Measurements from ENCODE around the gene CFAP70. TPM values are rescaled to one million over a fixed set of nuclear protein-coding genes. Genes with fewer than 3 reads are reported as not detected.
"Not testable (repeated sequence)": the region's sequence is repeated elsewhere in the genome, so short reads cannot be mapped to it uniquely, and the experiment has no call there.

CFAP70 gene
- total RNA-seq, 1 experiment from 2014 or later, result 2.9 TPM

DNA sequence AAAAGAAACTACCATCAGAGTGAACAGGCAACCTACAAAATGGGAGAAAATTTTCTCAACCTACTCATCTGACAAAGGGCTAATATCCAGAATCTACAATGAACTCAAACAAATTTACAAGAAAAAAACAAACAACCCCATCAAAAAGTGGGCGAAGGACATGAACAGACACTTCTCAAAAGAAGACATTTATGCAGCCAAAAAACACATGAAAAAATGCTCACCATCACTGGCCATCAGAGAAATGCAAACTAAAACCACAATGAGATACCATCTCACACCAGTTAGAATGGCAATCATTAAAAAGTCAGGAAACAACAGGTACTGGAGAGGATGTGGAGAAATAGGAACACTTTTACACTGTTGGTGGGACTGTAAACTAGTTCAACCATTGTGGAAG, 30.1 kb downstream of the CFAP70 start:
- H3K79me2 ChIP-seq (ENCODE audit: insufficient read depth, low read length); RAD21 ChIA-PET (ENCODE audit: low non-redundant PET in 1 of 2, low total read pairs in 2 of 2, uncharacterized antibody in 2 of 2, unreplicated experiment in 2 of 2); CTCF ChIA-PET; ATAC-seq; H3K27me3 ChIP-seq (ENCODE audit: insufficient read depth, low read length); H3K4me2 ChIP-seq (ENCODE audit: low read length); H3K9me3 ChIP-seq (ENCODE audit: control insufficient read depth in 1 of 2, insufficient read depth in 1 of 2, low read depth in 1 of 2, low read length in 2 of 2); H3K4me3 ChIP-seq (replicated peaks in 1 of 2; ENCODE audit: low read depth in 1 of 2, low read length in 2 of 2); intact Hi-C loops (cut with micrococcal nuclease); H3K36me3 ChIP-seq (ENCODE audit: control insufficient read depth in 1 of 2, insufficient read depth in 2 of 2, low read length in 2 of 2); H2AFZ ChIP-seq (ENCODE audit: low read depth, low read length, poor library complexity, severe bottlenecking); DNase-seq (ENCODE audit: low read depth, low spot score); POLR2A ChIA-PET; H3K4me1 ChIP-seq (ENCODE audit: control insufficient read depth in 1 of 2, insufficient read depth in 2 of 2, low read length in 2 of 2); H4K20me1 ChIP-seq (ENCODE audit: insufficient read depth); H3K27ac ChIP-seq (ENCODE audit: low read depth, low read length); BruUV-seq (replicated peaks); H3K9me2 ChIP-seq (ENCODE audit: insufficient read depth); H3K9ac ChIP-seq (ENCODE audit: low read length): not testable (repeated sequence)

DNA sequence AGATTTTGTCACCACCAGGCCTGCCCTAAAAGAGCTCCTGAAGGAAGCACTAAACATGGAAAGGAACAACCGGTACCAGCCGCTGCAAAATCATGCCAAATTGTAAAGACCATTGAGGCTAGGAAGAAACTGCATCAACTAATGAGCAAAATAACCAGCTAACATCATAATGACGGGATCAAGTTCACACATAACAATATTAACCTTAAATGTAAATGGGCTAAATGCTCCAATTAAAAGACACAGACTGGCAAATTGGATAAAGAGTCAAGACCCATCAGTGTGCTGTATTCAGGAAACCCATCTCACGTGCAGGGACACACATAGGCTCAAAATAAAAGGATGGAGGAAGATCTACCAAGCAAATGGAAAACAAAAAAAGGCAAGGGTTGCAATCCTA, 33.4 kb downstream of the CFAP70 start:
- CTCF ChIA-PET; intact Hi-C loops (cut with micrococcal nuclease): not testable (repeated sequence)

DNA sequence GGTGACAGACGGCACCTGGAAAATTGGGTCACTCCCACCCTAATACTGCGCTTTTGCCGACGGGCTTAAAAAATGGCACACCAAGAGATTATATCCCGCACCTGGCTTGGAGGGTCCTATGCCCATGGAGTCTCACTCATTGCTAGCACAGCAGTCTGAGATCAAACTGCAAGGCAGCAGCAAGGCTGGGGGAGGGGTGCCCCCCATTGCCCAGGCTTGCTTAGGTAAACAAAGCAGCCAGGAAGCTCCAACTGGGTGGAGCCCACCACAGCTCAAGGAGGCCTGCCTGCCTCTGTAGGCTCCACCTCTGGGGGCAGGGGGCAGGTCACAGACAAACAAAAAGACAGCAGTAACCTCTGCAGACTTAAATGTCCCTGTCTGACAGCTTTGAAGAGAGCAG, 35.1 kb downstream of the CFAP70 start:
- H3K4me1 ChIP-seq (ENCODE audit: control insufficient read depth in 1 of 2, insufficient read depth in 2 of 2, low read length in 2 of 2); H3K4me3 ChIP-seq (replicated peaks in 1 of 2; ENCODE audit: low read depth in 1 of 2, low read length in 2 of 2); BruUV-seq (replicated peaks); H3K9me2 ChIP-seq (ENCODE audit: insufficient read depth); DNase-seq (ENCODE audit: low read depth, low spot score); H3K36me3 ChIP-seq (ENCODE audit: control insufficient read depth in 1 of 2, insufficient read depth in 2 of 2, low read length in 2 of 2); H3K9me3 ChIP-seq (ENCODE audit: control insufficient read depth in 1 of 2, insufficient read depth in 1 of 2, low read depth in 1 of 2, low read length in 2 of 2); H3K79me2 ChIP-seq (ENCODE audit: insufficient read depth, low read length); H3K4me2 ChIP-seq (ENCODE audit: low read length); intact Hi-C loops (cut with micrococcal nuclease); H2AFZ ChIP-seq (ENCODE audit: low read depth, low read length, poor library complexity, severe bottlenecking); POLR2A ChIA-PET; H3K27ac ChIP-seq (ENCODE audit: low read depth, low read length); H3K9ac ChIP-seq (ENCODE audit: low read length); H4K20me1 ChIP-seq (ENCODE audit: insufficient read depth); RAD21 ChIA-PET (ENCODE audit: low non-redundant PET in 1 of 2, low total read pairs in 2 of 2, uncharacterized antibody in 2 of 2, unreplicated experiment in 2 of 2); H3K27me3 ChIP-seq (ENCODE audit: insufficient read depth, low read length); ATAC-seq; CTCF ChIA-PET: not testable (repeated sequence)

More for the DNA sequence above, 33.4 kb downstream of the CFAP70 start:
- H3K27me3 ChIP-seq (ENCODE audit: insufficient read depth, low read length); H3K36me3 ChIP-seq (ENCODE audit: control insufficient read depth in 1 of 2, insufficient read depth in 2 of 2, low read length in 2 of 2); H3K9me3 ChIP-seq (ENCODE audit: control insufficient read depth in 1 of 2, insufficient read depth in 1 of 2, low read depth in 1 of 2, low read length in 2 of 2); RAD21 ChIA-PET (ENCODE audit: low non-redundant PET in 1 of 2, low total read pairs in 2 of 2, uncharacterized antibody in 2 of 2, unreplicated experiment in 2 of 2); H3K4me1 ChIP-seq (ENCODE audit: control insufficient read depth in 1 of 2, insufficient read depth in 2 of 2, low read length in 2 of 2); H3K79me2 ChIP-seq (ENCODE audit: insufficient read depth, low read length); H3K9ac ChIP-seq (ENCODE audit: low read length); ATAC-seq; H3K27ac ChIP-seq (ENCODE audit: low read depth, low read length); H2AFZ ChIP-seq (ENCODE audit: low read depth, low read length, poor library complexity, severe bottlenecking); H3K4me2 ChIP-seq (ENCODE audit: low read length); POLR2A ChIA-PET; H3K9me2 ChIP-seq (ENCODE audit: insufficient read depth); H4K20me1 ChIP-seq (ENCODE audit: insufficient read depth); DNase-seq (ENCODE audit: low read depth, low spot score); BruUV-seq (replicated peaks); H3K4me3 ChIP-seq (replicated peaks in 1 of 2; ENCODE audit: low read depth in 1 of 2, low read length in 2 of 2): not testable (repeated sequence)
